Muscle of back (tissue), 11 donors: ENCODE results near the gene TRABD2B. TPM values are rescaled to one million over a fixed set of nuclear protein-coding genes. Genes with fewer than 3 reads are reported as not detected.
A peak's percentile ranks its signal among the peaks of the same experiment; 100 is the strongest.

Experiments
- DNase-seq, 3 donors: peaks; one replicate each; pipeline versions ENCODE4 v3.0.0 to v3.0.0-alpha.2; 2013
- polyA plus RNA-seq, 10 donors: library from polyadenylated mRNA; unstranded; fragments of 120-200 nt; gene quantifications; one replicate each; pipeline ENCODE4 v1.2.1, GENCODE V29; 2013; ENCODE audit not compliant: insufficient read length in 10 of 10

TRABD2B gene
- polyA plus RNA-seq, 10 donors = 3.2 to 8.2 (median 5.1) TPM

DNA sequence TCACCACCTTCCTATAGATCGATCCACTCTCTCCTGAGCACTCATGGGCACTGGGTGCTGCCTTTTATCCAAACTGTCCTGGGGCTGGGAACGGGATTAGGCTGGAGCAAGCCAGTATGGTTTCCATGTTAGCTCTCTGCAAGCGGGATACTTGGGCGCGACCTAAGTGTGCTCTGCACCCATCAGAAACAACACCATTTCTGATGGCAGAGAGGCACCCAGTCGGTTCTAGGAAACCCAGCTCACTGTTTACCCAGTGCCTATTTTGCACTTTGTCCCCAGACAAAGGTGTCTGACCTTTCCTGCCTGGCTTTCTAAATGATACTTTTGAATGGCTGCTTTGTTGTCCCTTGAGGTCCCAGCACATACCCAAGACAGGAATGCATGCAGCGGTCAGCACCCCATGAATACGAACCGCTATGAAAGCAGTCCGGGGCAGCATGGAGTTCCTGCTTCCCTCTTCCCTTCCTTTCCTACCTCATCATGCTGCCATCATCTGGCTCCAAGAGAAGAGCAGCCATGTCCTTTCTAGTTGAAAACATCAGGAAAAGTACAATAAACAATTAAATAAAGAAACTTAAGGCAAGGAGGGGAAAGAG, 83.9 kb downstream of the TRABD2B start:
- no peak for DNase-seq

DNA sequence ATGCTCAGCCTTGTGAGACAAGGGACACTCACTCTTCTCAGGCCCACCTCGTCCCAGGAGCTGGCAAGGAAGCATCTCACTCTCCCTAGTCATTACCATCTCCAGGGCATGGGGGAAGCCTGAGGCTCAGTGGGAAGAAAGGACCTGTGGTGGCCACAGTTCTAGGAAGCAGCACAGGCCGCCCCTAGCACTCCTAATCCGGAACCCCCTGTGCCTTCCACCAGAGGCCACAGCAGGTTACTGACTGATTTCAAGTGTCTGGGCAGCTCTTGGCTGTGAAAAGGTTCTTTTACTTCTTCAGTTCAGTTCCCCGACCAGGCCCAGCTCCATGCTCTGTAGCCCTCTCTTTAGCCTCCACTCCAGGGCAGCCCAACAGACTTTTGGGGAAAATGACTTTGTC, 84.4 kb downstream of the TRABD2B start:
- DNase-seq = no peak

DNA sequence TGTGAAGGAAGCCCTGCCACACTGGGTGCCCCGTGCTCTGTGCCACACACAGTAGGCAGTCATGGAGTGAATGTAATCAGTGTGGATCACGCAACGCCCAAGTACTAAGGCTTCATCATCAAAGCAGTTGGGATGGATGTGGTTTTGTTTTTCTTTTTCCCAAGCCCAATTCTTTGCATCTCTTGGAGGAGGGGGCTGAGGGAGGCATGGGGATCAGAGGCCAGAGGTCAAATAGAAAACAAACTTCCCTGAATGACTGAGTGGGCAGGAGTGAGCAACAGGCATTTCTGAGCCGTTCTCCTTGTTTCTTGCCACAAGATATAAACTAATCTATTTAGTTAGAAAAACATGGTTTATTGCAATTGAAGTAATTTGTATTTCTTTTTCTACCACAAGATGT, 85.3 kb downstream of the TRABD2B start:
- DNase-seq = no peak

DNA sequence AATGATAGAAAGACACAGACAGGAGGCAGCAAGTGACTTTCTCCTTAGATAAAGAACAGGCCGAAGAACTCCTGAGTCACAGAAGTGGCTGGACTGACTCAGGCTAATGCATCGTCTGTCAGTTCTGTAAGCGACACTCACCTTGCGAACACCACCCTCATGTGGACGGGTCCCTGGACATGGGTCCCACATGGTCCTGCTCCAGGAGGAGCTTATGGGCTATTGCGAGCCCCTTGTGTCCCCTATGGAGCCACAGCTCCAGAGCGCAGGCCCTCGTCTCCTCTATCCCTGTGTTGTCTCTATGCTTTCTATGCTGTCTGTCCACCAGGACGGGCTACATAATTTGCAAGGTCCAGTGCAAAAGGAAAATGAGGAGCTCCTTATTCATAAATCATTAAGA, 85.8 kb downstream of the TRABD2B start:
- DNase-seq = no peak

DNA sequence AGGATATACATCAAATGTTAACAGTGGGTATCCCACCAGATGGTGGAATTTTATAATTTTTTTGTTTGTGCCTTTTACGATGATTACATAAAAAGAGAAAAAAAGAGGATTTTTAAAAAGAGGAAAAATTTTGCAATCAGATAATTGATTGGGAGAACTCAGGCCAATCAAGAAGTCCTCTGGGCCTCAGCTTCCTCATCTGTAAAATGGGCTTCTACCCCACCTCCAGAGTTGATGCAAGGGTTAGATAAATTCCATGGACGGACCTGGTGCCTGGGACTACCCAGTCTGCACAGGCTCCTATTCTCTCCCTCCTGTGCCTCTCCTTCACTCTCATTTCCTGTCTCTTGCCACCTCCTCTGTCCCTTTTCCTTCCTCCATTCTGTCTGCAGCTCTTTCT, 88.9 kb downstream of the TRABD2B start:
- no peak for DNase-seq

DNA sequence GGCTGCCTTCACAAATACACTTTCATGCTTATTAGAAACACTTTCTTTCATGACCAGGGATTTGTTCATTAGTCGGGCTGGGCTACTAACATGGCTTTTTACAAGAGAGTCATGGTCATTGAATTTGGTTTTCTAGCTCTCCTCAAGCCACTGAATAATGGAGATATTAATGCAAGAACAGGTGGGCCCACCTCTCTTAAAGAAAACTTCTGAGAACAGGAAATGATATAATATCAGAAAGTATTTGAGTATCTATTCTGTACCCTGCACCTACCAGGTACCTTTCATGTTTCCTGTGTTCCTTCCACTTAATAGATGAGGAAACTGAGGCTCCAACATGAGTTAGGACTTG, 90.0 kb downstream of the TRABD2B start:
- no peak for DNase-seq

DNA sequence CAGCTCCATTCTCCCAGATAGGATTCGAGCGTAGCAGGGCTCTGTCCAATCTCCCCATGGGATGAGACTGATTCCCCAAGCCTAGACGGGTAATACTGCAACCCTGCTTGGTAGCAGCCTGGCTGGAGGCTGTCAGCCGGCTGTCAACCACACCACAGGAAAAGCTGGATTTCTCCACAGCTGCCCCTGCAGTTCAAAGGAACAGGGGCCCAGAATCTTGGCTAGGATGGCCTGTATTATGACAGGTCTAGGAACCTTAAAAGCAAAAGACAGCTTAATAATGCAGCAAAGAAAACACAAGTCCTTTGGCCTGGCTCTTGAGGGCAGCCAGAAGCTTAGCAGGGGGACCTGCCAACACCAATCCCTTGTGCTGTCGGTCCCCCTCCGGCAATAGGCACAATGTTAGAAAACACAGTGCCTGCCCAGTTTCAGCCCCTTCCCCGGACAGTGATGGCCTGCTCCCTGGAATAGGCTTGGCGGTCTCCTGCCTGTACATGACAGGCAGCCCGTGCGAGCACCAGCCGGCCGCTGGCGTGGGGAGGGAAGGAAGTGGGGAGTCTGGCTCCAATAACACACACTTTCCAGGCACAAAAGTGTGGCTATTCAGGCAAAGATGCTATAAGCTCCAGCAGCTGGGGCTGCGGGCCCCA, 90.5 kb downstream of the TRABD2B start:
- peak in 1 of 3 donors; percentile 25 for DNase-seq

DNA sequence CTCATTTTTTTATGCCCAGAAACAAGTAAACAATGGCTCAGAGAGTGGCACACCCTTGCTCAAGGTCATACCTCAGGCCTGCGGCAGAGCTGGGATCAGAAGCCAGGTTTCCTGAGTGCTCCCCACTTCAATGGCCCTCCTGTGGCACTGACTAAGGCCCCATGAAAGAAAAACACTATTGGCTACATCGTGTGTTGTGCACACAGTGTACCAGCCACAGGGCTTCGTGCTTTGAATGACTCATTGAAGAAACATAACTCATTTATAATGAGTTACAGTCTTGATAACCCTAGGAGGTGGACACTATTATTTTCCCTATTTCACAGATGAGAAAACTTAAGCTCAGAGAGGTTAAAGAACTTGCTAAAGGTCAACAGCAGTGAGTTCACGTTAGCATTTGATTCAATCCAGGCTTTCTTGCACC, 91.2 kb downstream of the TRABD2B start:
- DNase-seq = no peak

DNA sequence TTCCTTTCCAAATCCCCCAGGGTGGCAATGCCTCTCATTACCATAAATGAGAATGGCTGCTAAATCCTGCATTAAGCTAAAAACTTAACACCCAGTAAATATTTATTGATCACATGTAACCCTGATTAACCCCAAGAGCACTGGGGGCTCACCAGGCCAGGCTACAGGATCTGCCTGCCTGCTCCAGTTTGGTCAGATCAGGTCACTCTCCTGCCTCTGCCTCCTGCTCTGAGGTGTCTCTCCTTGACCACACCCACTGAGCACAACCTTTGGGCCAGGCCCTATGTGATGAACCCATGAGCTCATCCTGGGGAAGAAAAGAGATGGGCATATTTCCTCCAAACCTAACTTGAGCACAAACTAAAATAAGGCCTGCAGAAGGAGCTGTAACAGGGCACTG, 93.5 kb downstream of the TRABD2B start:
- no peak for DNase-seq

DNA sequence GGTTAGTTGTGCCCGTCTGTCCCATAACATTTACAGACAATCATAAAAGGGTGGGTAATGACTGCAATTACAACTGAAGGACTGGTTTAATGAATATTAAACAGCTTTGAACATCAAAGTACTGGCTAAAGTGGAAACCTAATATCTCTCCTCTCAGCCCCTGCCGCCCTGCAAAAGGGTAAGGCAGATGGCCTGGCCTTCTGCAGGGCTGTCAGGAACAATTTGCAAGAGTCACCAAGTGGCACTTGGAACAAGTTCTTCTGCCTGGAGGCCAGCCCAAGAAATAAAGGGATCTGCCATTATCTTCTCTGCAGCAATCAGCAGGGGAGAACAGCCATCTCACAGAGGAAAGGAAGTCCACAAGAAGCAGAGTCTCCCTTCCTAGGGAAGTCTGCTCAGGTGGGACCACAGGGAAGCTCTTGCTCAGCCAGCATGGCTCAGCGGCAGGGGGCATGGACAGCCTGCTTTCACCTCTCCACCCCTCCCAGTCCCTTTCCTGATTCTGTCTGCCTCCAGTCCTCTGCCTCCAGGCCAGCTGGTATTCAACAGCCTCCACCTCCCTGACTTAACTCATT, 96.1 kb downstream of the TRABD2B start:
- DNase-seq = no peak

DNA sequence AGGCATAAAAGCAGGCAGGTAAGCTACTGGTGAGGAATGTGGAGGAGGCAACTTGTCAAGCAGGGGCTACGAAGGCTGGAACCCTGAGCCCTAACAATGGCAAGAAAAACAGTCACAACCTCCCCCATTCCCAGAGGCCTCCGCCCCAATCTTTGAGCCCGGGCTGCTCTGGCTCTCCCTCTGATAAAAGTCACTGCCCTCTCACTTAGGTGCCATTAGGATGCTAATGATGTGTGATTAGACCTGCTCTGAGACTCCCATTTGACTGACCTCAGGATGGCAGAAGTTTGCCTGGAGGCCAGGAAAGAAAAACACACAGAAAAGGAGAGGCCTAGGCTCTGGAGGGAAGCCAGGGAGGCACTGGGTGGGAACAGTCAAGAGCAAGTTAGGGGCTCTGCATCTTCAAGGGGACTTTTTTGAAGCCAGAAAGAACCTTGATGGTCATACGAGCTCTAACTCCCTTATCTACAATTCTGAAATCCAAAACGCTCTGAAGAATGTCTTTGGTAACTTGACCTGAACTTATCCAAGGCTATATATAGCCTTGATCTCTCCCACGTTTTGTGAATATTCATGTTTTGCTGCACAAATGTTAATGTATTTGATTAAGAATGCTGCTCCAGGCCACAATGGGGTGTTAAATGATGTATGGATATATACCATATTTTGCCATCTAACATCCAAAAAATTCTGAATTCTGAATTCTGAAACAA, 98.9 kb downstream of the TRABD2B start:
- DNase-seq = no peak

DNA sequence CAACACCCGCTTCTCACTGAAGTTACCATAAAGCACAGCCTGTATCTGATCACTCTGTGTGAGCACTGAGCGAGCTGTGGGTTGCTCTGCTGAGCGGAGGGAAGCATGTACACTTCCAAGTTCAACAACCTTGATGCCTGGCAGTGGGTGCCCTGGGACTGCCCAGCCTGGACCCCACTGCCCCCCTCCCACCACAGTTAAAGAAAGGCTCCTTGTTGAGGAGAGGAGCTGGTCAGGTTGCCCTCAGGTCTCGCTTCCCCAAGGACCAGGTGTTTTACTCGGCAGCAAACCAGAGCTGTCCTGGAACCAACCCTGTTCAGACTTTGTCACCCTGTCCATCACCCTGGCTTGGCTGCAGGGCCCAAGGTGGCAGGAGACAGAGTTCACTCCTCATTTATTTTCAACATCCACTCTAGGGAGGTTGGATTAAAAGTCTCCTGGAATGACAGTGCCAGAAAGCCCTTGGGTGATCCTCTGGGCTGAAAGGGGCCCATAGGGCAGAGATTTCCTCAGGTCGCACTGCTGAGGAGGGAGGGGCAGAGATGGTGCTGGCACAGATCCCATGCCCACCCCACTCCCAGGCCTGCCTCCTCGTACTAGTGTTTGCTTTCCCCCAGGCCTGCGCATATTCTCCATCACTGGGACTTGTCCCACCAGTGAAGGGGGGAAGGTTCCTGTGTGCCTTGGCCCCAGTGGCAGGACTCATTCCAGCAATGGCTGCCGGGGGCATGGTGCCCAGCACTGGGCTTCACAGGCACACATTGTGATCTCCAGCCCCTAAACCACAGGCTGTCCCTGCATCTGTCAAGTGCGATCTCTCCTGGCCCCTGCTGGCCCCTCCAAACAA, 101.7 kb downstream of the TRABD2B start:
- DNase-seq = no peak

DNA sequence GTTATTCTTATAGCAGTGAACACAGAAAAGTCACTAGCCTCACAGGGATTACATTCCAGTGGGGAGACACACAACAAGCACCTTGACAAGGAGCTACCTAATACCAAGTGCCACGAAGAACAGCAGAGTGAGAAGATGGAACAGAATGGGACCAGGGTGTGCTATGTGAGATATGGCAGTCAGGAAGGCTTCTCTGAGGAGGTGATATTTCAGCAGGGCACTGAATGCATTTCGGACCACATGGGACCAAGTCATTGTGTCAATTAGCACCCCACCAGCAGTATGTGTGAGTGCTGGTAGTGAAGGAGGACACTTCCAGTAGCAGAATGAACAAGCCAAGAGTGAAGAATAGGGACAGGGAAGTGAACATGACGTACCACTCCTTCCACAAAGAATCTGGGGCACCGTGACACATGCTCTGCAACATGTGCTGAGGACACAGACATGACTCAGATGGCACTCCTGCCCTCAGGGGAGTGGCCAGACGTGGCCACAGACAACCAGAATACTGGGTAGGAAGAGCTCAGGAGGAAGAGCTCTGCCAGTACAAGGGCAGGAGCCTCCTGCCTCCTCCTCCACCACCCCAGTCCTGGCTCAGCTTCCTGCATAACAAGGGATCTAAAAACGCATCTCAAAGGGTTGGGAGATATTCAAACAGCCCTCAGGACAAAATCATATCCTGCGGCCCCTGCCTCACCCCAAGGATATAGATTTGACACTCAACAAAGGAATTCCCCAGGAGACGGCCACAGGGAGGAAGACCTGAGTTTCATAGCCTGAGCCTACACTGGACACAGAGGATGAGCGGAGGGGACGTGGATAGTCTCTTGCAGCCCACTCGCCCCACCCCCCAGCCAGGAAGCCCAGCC, 102.5 kb downstream of the TRABD2B start:
- no peak for DNase-seq

DNA sequence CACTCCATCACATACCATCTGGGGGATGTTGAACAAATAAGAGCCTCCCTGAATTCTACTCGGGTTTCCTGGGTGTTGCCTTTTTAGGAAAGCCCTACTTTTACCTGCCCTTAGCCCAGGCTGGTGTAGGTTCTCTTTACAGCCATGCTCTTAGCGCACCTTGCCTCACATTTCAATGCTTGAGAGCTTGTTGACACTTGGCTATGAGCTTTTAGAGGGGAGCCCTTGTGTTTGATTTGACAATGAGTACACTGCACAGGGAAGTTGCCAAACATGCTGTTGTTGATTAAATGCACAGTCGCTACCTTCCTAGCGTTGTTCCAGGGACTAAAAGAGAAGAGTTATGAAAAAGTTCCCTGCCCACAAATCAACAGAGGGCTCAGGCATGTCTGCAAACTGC, 103.8 kb downstream of the TRABD2B start:
- no peak for DNase-seq

DNA sequence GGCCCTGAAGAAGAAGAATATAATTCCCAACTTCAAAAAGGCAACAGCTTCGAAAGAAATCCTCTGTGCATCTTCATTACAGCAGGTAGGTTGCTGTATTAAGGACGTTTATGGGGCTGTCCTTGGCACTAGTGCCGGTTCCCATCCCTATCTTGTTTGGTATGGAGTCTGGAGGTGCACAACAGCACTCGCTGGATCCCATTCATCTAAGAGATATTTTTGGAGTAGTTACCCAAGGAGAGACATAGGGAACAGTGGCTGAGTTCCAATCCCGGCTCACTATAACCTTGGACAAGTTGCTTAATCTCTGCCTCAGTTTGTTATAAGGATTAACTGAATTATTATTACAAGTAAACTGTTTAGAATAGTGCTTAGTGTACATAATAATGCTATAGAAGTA, 106.4 kb downstream of the TRABD2B start:
- no peak for DNase-seq

DNA sequence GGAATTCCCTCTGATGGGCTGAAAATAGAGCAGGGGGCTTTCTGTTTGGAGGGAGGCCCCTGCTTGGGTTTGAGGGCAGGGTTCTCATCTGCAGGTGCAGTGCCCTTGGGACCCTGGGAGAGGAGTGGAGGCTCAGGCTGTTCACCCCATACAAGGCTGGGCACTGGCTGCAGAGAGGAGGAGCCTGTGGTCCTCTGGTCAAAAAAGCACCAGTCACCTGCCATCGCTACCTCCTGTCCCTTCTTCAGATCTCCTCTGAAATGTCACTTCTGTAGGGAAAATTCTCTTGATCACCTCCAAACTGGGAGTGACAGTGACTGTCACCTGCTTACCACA, 108.9 kb downstream of the TRABD2B start:
- no peak for DNase-seq

DNA sequence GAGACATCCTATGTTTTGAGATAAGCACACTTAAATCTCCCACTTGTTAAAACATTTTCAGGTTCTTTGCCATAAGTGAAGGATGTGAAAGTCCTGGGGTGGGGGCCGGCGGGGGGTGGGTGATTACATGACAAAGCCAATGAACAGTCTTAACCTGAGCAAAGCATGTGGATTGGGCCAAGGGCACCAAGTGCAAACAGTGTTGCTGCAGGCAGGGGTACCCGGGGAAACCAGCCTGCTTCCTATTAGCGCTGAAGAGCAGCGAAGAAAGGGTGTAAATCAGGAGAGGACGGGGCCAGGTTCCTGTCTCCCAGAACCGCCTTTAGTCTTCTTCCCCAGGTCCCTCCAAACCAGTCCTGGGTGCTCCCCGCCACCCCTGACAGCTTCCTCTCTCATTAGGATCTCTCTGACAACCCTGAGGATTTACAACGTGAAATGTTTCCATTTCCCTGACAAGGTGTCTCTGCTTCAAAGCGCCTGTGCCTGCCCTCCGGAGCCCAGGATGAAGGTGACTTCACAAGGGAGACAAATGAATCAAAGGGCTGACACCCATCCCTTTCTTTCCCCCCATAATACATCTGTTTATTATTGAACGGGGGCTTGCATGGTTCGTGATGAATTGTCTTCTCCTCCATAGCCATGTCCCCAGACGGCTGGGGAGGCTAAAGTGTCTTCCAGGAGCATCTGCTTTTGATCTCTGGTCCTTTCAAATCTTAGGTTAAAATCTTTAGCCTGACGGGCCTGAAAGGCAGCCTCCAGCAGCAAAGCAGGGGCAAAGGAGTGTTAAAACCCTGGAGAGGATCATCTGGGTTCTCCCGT, 109.5 kb downstream of the TRABD2B start:
- no peak for DNase-seq

DNA sequence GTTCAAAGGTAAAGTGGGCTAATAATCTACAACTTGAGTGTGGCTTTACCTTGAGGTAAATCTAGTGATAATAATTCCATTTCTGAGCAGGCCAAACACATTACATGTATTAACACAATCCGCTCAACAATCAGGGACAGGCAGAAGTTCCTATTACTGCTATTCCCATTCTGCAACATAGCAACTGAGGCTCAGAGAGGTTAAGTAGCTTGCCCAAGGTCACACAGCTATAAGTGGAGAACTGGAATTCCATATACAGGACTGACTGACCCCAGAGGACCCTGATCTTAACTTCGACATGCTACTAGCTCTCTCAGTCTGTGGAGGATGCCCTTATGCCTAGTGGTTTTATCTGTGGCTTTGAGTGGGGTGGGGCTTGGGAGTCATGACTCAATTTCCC, 110.1 kb downstream of the TRABD2B start:
- DNase-seq = no peak

DNA sequence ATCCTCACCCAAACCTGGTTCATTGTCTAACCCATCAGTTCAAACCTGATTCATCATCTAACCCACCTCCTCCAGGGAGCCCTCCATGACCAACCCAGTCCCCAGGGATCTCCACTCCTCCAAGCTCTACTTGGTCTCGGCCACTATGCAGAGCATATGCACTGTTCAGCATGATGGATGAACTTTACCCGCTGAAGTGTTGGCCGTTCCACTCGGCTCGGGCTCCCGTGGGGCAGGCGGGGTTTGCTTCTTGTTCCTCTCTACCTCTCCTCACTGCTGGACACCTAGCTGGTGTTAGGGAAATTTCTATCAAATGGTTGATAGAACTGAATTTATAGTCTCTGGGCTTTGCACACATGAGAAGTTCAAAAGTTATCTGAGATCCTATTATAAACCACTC, 111.0 kb downstream of the TRABD2B start:
- no peak for DNase-seq

DNA sequence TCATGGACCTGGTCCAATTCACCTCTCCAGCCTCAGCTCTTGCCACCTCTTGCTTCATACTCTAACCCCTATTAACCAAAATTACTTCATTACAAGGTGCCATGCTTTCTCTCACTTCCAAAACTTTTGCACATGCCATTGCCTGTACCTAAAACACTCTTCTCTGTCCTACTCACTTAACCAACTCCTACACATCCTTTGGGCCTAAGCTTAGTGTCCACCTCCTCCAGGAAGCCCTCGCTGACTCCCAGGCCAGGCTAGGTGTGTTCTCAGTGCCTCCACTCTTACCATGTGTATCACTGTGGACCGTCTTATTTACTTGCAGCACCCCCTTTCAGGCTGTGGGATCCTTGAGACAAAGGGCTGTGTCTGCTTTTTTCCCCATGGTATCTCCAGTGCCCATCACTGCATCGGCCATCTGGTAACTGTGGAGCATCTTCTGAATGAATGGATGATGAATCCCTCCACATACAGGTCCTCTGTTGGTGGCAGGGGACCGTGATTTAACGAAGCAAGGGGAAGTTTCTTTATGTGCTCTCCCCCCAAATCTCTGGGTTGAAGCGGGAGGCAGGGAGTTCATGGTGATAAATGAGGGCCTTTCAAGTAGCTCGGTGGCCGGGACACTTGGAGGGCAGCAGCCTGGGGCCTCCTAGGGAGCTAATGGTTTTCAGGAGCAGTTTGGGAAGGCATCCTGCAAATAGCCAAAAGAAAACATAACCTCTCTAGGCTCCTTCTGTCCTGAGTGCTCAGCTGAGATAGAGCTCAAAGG, 111.9 kb downstream of the TRABD2B start:
- no peak for DNase-seq
